HG02571 (cell line): ENCODE data around the gene CHCHD1.
"Not testable (repeated sequence)": the region's sequence is repeated elsewhere in the genome, so short reads cannot be mapped to it uniquely, and the experiment has no call there.

ENCODE experiments used
- ATAC-seq: cut with Tn5 transposase; IDR thresholded peaks from one replicate; pipeline ENCODE4 v1.9.1; 2021; ENCODE audit warnings: mild to moderate bottlenecking, moderate library complexity; ENCODE audit not compliant: unreplicated experiment

The CHCHD1 gene

DNA sequence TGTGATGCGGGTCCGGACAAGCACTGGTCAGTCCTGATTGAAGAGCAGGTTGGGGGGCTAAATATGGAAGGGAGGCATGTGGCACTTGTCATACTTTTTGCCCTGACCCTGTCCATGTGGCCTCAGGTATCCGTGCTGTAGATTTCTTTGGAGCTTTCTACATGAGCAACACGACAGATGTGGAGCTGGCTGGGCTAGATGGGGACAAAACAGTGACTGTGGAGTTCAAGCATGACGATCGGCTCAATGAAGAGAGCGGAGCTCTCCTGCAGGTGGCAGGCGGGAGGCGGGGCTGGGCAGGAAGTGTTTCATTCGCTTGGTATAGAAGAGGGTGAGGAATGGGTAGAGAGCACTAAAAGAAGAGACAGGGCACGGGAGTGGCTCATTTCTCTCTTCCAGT, 13.0 kb upstream of the CHCHD1 start:
- ATAC-seq, result no peak

DNA sequence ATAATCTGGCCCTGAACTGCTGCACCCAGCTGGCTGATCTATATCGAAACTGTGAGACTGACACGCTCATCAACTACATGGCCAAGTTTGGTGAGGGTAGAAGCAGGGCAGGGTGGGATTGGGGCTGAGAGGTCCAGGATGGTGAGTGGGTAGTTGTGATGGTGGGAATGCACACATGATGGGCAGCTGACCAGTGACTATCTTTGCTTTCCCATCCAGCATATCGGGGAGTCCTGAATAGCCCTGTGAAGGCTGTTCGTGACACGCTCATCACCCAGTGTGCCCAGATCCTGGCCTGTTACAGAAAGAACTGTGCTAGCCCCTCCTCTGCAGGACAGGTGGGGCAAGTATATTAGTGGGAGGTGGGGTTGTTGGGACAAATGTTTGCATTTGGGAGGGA, 12.5 kb upstream of the CHCHD1 start:
- no peak for ATAC-seq

DNA sequence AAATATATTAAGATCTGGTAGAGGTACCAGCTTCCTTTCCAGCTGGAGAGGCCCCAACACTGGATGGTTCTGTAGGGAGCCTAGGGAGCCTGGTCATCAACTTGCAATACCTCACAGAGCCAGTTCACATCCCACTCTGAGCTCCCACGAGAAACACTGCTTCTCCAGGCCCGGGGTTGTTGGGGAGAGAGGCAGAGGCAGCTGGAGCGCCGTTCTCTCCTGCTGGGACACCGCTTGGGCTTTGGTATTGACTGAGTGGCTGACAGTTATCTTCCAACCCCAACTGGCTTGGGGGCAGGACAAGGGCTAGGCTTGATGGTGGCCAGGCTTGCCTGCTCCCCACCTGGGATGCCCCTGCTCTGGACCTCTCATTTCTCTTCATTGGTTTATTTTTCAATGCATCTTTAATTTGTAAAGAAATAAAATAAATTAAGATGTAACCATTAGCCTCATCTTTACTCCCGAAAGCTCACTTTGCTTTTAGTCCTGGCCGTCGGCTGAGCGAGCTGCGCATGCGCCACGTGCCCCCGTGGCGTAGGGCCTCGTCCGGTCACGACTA, 10.0 kb upstream of the CHCHD1 start:
- ATAC-seq, result peak; percentile 55

DNA sequence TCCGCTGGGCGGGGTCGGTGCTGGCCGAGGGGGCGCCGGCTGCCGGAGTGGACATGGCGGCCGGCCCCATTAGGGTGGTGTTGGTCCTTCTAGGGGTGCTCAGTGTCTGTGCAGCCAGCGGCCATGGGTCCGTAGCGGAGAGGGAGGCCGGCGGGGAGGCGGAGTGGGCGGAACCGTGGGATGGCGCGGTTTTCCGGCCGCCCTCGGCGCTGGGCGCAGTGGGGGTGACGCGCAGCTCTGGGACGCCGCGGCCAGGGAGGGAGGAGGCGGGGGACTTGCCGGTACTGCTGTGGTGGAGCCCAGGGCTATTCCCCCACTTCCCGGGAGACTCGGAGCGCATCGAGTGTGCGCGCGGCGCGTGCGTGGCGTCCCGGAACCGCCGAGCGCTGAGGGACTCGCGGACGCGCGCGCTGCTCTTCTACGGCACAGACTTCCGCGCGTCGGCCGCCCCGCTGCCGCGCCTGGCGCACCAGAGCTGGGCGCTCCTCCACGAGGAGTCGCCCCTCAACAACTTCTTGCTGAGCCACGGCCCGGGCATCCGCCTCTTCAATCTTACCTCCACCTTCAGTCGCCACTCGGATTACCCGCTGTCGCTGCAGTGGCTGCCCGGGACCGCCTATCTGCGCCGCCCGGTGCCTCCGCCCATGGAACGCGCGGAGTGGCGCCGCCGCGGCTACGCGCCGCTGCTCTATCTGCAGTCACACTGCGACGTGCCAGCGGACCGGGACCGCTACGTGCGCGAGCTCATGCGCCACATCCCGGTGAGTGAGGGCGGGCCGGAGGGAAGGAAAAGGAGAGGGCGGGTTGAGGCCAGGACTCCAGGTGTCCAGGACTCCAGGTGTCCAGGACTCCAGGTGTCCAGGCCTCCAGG, 9.3 kb upstream of the CHCHD1 start:
- ATAC-seq, result peak; percentile 55

DNA sequence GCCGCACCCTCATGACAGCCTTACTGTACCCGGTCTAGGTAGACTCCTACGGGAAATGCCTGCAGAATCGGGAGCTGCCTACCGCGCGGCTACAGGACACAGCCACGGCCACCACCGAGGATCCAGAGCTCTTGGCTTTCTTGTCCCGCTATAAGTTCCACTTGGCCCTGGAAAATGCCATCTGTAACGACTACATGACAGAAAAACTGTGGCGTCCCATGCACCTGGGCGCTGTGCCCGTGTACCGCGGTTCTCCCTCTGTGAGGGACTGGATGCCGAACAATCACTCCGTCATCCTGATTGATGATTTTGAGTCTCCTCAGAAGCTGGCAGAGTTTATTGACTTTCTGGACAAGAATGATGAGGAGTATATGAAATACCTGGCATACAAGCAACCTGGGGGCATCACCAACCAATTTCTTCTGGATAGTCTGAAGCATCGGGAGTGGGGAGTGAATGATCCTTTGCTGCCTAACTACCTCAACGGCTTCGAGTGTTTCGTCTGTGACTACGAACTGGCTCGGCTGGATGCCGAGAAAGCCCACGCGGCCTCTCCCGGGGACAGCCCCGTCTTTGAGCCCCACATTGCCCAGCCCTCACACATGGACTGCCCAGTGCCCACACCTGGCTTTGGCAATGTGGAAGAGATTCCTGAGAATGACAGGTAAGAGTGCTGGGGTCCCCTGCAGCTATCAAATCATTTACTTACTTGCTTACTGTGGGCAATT, 8.5 kb upstream of the CHCHD1 start:
- ATAC-seq, result no peak

DNA sequence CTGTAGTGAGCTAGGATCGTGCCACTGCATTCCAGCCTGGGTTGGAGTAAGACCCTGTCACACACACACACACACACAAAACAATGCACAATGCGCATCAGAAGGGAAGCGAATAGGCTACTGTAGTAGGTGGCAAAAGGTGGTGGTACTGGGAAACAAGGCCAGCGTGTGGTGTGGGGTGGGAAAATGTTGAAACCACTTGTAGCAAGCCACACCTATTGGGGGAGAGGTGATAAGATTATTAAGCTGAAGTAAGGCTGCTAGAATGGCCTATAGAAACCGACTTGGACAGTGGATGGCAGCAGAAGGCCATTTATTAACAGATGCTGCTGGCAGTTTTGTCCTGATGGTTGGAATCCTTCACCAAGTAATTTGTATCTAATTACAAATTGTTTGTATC, 7.2 kb upstream of the CHCHD1 start:
- no peak for ATAC-seq

DNA sequence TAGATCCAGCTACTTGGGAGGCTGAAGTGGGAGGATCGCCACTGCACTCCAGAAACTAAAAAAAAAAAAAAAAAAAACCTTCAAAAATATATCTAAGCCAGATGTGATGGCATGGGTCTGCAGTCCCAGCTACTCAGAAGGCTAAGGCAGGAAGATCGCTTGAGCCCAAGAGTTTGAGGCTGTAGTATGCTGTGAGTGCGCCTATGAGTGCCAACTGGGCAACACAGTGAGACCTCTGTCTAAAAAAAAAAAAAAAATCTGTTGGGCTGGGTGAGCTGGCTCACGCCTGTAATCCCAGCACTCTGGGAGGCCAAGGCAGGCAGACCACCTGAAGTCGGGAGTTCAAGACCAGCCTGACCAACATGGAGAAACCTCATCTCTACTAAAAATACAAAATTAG, 2.8 kb upstream of the CHCHD1 start:
- ATAC-seq, result no peak

DNA sequence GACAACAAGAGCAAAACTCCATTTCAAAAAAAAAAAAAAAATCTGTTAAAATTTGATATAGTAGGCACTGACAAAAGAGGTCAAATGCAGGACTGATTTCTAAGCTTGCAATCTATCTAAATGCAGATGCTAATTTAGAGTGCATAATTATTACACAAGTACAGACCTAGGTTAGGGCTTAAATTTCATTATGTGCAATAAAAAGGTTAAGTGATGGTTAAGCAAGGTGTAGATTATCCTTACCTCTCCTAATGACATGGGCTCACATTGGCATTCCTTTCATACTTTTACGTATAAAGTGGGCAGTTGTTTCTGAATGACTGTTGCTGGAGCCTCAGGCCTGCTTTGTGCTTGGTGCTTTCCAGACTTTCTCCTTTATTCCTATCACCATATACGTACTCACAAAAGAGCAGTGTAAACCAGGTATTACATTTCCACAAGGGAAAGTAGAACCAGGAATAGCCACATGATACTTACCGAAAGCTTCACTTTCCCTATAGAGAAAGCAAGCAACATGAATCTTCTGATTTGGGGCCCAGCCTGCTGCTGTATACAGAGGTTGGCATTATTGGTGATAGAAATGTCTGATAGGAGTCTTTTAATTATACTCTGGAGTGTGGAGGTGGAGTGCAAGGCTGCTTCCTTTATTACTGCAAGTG, 2.2 kb upstream of the CHCHD1 start:
- ATAC-seq, result no peak

DNA sequence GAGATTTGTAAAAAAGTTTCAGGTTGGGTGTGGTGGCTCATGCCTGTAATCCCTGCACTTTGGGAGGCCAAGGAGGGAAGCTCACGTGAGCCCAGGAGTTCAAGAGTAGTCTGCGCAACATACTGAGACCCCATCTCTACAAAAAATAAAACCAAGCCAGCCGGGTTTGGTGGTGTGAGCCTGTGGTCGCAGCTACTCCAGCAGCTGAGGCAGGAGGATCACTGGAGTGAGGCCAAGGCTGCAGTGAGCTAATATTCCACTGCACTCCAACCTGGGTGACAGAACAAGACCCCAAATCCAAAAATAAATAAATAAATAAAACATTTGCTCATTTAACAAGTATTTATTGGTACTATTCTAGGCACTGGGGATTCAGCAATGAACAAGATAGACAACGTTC, 1.5 kb upstream of the CHCHD1 start:
- no peak for ATAC-seq

DNA sequence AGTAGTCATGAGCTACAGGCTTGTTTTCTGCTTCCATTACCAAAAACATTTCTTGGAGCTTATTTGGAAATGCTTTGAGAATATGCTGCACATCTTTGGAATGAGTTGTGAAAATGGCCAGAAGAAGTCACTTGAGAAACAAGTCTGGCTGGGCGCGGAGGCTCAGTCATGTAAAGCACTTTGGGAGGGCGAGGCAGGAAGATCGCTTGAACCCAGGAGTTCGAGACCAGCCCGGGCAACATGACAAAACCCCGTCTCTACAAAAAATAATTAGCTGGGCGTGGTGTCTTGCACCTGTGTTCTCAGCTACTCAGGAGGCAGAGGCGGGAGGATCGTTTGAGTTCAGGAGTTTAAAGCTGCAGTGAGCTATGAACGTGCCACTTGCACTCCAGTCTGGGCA, 882 bp upstream of the CHCHD1 start:
- ATAC-seq, result no peak

DNA sequence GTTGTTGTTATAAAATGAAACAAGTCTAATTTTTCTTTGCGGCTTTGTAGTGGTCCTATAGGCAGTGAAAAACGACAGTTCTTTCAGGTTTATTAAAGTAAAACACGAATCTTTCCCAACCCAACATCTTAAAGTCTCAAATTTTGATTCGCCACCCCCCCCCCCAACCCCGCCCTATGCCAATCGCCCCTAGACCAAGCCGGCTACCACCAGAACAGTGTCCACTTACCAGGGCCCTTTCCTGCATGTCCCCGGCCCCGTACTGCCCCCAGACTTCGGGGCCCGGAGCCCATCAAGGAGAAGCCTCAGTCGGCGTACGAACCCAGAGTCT, 335 bp upstream of the CHCHD1 start:
- peak; percentile 9 for ATAC-seq

DNA sequence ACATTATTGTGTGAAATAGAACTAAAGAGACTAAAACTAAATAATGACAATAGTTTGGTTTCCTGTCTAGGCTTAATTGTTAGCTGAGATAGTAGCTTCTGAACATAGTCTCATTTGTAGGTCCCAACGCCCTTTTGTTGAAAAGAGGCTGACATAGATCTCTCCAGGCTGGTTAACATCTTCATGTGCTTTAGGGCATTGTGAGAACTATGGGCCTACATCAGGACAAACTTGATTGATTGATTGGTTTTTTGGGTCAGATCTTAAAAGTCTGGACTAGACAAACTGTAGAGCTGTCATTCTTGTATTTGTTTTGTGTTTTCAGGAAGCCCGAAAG, 869 bp downstream of the CHCHD1 start:
- no peak for ATAC-seq

DNA sequence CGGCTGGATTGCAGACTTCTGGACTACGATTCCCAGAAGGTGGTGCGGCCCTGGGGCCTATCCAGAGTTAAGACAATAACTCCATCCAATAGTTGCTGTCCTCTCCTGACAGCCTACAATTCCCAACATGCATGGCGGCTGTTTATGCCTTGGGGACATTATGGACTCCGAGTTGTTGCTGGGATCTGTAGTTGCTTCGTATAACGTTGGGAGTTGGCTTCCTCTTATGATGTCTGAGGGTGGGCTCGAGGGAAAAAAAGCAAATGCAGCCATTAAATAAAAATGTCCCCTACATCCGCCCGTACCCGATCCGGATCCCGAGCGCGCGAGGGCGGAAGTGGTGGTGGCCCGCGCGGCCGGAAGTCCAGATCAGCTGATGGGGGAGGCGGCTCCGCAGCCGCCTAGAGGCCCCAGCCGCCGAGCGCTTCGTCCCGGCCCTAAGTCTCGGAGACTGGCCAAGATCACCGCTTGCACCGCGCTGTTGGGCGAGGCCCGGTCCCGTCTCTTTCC, 3.4 kb downstream of the CHCHD1 start, which contains the start of gene ZSWIM8:
TSS of gene ZSWIM8 (plus strand) at position 396 of the 510 bp plus-strand sequence. CDS start 273 bp downstream, outside the sequence.
- ATAC-seq, result peak; percentile 73

DNA sequence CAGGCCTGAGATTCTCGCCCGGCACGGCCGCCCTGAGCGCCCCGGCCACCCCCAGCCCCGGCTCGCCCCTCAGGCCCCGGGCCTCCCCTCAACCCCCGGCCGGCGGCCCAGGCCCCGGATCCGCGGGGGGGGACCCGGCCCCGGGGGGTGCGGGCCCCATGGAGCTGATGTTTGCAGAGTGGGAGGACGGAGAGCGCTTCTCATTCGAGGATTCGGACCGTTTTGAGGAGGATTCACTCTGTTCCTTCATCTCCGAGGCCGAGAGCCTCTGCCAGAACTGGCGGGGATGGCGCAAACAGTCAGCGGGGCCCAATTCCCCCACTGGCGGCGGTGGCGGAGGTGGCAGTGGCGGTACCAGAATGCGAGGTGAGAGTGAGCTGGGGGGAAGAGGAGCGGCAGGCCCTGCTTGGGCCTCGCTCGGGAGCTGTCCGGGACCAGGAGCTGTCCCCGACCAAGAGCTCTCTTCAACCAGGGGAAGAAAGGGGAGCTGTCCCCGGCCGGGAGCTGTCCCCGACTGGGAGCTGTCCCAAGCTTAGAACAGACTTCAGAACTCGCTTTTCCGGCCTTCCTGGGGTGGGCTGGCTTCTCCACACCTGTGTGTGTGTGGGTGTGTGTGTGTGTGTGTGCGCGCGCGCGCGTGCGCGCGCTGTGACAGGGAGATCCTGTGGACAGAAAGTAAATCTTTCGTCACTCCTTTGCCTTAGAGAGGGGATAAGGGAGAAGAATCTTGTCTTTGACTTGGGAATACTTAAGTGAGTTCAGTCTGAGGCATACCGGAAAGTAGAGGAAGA, 4.1 kb downstream of the CHCHD1 start:
- ATAC-seq, result peak; percentile 17

DNA sequence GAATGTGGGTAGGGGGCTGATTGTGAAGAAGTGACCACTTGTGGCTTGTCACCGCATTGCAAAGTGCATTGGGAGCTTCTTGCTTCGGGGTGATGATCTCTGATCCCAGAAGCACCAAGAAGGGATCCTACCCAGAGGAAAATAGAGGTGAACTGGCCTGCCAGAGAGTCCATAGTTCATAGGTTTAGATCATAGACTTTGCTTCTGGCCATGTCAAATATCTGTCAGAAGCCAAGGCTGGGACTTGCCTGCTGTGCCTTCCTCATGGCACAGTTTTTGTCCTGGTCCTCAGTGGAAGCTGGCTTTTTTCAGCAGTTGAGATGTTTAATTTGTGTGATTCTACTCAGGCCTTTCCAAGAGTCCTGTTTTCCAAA, 4.7 kb downstream of the CHCHD1 start:
- no peak for ATAC-seq

DNA sequence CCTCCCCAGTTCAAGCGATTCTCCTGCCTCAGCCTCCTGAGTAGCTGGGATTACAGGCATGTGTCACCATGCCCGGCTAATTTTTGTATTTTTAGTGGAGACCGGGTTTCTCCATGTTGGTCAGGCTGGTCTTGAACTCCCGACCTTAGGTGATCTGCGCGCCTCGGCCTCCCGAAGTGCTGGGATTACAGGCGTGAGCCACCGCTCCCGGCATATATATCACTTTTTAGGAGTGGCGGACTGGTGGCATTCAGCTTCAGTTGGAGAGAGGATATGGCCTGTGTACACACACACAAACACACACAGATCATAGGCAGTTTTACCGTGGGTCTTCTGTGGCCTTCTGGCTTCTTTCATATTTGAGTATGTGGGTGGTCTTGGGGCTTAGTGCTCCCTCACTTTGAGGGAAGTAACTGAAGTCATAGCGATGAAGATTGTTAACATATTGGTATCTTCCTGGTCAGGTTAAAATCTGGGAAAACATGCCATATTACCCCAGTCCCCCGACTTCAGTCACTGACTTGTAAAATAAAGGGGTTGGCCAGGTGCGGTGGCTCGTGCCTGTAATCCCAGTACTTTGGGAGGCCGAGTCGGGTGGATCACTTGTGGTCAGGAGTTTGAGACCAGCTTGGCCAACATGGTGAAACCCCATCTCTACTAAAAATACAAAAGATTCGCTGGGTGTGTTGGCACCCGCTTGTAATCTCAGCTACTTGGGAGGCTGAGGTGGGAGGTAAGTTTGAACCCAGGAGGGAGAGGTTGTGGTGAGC, 5.4 kb downstream of the CHCHD1 start:
- not testable (repeated sequence) for ATAC-seq

DNA sequence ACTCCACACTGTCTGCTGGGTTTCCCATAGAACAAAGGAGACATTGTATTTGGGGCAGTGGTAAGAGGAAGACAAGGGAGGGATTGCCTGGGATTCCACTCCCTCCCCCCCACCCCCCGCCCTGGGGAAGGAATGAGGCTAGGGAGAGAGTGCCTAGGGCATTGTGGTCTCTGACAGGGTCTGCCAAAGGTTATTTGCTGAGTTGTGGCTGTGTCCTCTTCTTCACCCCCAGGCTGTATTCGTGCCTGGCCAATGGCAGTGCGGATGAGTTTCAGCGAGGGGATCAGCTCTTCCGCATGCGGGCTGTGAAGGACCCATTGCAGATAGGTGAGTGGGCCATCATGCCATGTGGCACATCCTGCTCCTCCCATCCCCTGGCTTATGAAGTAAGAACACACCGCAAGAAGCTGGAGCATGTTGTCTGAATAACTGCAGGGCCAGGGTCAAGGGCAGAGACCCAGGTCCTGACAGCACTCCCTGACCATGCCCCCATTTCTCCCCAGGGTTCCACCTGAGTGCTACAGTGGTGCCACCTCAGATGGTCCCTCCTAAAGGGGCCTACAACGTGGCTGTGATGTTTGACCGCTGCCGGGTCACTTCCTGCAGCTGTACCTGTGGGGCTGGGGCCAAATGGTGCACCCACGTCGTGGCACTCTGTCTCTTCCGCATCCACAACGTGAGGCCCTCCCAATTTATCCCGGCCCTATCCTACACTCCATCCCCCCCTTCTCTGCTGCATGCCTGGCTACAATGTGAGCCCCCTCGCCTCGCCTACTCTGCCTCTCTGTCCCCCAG, 7.2 kb downstream of the CHCHD1 start:
- ATAC-seq, result no peak

DNA sequence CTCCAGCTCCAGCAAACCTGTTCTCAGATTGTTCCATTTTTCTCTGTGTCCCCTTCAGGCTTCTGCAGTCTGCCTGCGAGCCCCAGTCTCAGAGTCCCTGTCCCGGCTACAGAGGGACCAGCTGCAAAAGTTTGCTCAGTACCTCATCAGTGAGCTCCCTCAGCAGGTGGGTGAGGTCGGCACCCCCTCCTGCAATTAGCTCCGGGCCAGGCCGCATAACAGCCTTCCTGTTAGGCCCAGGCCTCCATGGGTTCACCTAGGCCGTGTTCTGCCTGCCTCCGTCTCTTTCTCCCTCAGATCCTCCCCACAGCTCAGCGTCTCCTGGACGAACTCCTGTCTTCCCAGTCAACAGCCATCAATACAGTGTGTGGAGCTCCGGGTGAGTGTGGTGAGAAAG, 7.8 kb downstream of the CHCHD1 start:
- no peak for ATAC-seq
